ENCODE measurements around the gene CHN2.

Gene CHN2

DNA sequence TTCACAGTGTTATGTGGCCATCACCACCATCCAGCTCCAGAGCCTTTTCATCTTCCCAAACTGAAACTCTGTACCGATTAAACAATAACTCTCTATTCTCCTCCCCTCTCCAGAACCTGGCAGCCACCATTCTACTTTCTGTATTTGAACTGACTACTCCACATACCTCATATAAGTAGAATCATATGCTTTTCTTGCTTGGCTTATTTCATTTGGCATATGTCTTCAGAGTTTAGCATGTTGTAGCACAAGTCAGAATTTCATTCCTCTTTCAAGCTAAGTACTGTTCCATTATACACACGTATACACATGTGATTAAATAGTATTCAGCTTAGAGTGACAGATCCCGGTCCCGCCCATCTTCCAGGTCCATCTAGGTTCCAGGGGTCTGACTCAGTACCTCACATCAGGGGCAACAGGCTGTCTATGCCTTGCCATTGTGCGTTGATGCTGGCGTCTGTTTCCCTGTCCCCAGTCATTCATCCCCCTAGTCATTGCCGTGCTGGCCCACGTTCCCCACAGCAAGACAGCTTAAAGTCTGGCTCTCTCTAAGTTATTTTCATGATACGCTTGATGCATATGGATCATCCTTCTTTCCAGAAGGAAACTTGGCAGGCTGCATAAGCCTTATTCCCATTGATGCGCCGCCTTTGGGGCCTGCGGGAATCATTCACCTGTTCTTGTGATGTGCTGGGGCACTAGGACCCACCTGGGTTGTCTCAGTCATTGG is 108.3 kb downstream of the CHN2 start:
- DNase-seq (ENCODE audit: low read depth): no peak
- H3K4me3 ChIP-seq (ENCODE audit: low read depth, low read length): no peak overlapping the region
- TF ChIP-seq, protein P1, sequence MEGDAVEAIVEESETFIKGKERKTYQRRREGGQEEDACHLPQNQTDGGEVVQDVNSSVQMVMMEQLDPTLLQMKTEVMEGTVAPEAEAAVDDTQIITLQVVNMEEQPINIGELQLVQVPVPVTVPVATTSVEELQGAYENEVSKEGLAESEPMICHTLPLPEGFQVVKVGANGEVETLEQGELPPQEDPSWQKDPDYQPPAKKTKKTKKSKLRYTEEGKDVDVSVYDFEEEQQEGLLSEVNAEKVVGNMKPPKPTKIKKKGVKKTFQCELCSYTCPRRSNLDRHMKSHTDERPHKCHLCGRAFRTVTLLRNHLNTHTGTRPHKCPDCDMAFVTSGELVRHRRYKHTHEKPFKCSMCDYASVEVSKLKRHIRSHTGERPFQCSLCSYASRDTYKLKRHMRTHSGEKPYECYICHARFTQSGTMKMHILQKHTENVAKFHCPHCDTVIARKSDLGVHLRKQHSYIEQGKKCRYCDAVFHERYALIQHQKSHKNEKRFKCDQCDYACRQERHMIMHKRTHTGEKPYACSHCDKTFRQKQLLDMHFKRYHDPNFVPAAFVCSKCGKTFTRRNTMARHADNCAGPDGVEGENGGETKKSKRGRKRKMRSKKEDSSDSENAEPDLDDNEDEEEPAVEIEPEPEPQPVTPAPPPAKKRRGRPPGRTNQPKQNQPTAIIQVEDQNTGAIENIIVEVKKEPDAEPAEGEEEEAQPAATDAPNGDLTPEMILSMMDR (IDR thresholded peaks at IDR 0.05; ENCODE audit: insufficient read depth, low read depth, low read length, missing control alignments): no peak

DNA sequence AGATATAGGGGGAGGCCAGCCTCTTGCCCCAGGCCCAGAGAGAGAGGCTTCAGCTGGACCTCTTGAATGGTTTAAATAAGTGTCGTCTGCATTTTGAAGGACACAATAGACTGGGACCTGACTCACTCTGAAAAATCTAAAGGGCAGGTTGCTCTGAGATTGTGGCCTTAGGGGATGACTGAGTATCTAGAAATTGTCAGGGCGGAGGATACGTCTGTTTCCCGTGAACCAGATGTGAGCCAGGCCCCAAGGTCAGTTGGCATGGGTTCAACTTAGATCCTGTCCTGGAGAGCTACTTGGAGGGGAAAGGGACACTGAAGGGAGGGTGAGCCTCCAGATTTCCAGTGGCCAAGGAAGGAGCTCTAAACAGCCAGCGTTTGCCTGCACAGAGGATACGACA is 110.2 kb downstream of the CHN2 start:
- H3K4me3 ChIP-seq (ENCODE audit: low read depth, low read length): no peak overlapping the region
- TF ChIP-seq, protein P1 (IDR thresholded peaks at IDR 0.05; ENCODE audit: insufficient read depth, low read depth, low read length, missing control alignments): no peak
- no peak for DNase-seq (ENCODE audit: low read depth)

DNA sequence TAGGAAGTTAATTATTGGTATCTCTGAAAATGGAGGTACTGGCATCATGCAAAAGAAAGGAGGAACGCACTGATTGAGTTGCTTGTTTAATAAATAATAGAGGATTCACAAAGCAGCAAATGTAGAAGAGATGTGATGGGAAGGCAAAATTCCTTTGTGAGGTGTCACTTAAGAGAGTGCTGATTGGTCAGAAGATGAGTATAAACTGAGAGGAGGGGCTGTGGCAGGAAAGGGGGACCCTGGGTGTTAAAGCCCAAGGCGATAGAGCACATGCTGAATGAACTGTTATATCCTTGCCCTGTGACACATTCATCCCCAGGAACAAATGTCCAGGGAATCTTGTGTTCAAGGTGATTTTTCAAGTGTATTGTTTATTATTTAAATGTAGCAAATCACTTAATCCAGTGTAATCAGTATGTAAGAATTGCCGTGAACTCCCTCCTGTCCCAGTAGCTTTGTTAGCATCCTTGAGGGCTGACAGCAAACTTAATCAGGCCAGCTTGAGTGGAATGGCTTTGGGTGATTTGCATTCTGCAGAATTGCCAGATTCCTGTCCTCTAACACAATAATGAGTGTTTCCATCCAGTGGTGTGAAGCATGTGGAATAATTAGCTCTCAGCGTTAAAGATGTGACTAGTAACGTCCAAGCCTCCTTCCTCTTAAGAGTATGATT is 111.9 kb downstream of the CHN2 start:
- H3K4me3 ChIP-seq (ENCODE audit: low read depth, low read length): no peak overlapping the region
- TF ChIP-seq, protein P1 (IDR thresholded peaks at IDR 0.05; ENCODE audit: insufficient read depth, low read depth, low read length, missing control alignments): no peak
- no peak for DNase-seq (ENCODE audit: low read depth)

DNA sequence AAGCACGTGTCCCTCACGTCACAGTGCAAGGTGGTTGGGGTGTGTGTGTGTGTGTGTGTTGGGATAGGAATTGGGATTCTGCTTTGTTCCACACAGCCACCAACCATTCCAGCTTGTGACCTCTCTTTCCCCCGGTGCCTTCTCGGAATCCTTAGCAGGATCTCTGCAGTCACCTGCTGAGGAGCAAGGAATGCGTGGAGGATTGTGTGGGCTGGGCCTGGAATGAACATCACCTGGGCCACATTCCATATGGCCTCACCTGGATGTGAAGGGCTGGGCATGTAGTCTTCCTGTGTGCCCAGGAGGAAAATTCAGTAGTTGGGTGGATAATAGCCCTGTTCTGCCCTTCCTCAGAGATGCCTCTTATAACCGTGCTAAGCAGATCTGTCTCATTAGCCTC is 113.8 kb downstream of the CHN2 start:
- TF ChIP-seq, protein P1 (IDR thresholded peaks at IDR 0.05; ENCODE audit: insufficient read depth, low read depth, low read length, missing control alignments): no peak
- H3K4me3 ChIP-seq (ENCODE audit: low read depth, low read length): no peak overlapping the region
- DNase-seq (ENCODE audit: low read depth): no peak

DNA sequence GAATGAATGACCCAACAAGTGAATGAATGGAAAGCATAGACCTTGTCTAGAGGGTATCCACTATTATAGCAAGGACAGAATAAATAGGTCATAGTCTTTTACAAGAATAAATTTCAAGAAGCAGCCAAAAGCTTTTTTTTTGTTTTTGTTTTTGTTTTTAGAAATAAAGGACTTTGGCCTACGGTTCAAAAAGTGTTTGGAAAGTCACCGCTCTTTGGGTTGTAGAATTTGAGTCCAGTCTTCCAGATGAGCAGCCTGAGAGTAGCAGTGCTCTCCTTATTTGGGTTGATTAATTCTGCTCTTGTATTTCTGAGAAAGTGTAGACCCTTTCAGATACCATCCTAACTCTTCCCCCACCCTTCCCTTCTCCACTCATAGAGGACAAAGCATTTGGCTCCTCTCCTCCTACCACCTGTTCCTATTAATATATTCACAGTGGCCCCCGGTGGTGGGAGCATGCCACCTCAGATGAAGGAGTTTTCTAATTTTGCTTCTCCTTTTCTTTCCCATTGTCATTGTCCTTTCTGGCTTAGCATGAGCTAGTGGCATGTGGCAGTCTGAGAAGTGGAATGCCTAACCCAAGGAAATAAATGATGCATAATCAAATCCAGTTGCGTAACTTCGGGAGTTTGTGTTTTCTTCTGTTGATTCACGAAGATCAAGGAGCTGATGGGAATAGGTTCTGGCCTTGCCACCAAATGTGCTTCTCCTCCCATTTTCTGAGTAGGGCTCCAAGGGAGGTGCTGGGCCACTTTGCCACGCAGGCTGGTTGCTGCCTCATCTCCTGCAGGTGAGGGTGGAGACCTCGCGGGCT is 114.7 kb downstream of the CHN2 start:
- TF ChIP-seq, protein P1 (IDR thresholded peaks at IDR 0.05; ENCODE audit: insufficient read depth, low read depth, low read length, missing control alignments): no peak
- H3K4me3 ChIP-seq (ENCODE audit: low read depth, low read length): no peak overlapping the region
- DNase-seq (ENCODE audit: low read depth): no peak

DNA sequence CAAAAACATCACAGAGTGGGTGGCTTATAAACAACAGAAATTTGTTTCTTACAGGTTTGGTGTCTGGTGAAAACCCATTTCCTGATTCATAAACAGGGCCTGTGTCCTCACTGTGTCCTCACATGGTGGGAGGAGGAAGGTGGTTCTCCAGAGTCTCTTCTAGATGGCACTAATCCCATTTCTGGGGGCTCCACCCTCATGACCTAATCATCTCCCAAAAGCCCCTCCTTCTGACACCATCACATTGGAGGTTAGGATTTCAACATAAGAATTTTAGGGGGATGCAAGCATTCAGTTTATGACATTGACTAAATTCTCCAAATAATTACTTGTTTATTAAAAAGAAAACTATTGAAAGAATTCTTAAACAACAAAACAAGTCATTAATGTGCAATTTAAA is 116.0 kb downstream of the CHN2 start:
- no peak for DNase-seq (ENCODE audit: low read depth)
- TF ChIP-seq, protein P1 (IDR thresholded peaks at IDR 0.05; ENCODE audit: insufficient read depth, low read depth, low read length, missing control alignments): no peak
- no peak overlapping the region for H3K4me3 ChIP-seq (ENCODE audit: low read depth, low read length)

All from GM12865 (cell line).